HG03571 (cell line): ENCODE data around the gene ATOSB.

Experiments
- ATAC-seq: cut with Tn5 transposase; IDR thresholded peaks from one replicate; pipeline ENCODE4 v1.9.1; 2021; ENCODE audit not compliant: unreplicated experiment

ATOSB gene

GRCh38 chr9:35054871-35055644 lies 60.6 kb downstream of the ATOSB start:
- ATAC-seq: no peak

GRCh38 chr9:35054185-35054835 lies 61.4 kb downstream of the ATOSB start:
- no peak for ATAC-seq
